Measurements from ENCODE around the gene SLC4A3.

The SLC4A3 gene

GRCh38 chr2:219614076-219614860 lies 13.2 kb upstream of the SLC4A3 start:
- DNase-seq: no peak

- DNase-seq: no peak
These were observed 12.4 kb upstream of the SLC4A3 start for GRCh38 chr2:219615036-219615435.

GRCh38 chr2:219615894-219616293 lies 11.5 kb upstream of the SLC4A3 start:
- no peak for DNase-seq

- DNase-seq: no peak
These were observed 10.9 kb upstream of the SLC4A3 start for GRCh38 chr2:219616550-219616949.

GRCh38 chr2:219618733-219619122 lies 8.7 kb upstream of the SLC4A3 start:
- DNase-seq: no peak

- no peak for DNase-seq
These were observed 8.2 kb upstream of the SLC4A3 start for GRCh38 chr2:219619235-219619634.

DNA sequence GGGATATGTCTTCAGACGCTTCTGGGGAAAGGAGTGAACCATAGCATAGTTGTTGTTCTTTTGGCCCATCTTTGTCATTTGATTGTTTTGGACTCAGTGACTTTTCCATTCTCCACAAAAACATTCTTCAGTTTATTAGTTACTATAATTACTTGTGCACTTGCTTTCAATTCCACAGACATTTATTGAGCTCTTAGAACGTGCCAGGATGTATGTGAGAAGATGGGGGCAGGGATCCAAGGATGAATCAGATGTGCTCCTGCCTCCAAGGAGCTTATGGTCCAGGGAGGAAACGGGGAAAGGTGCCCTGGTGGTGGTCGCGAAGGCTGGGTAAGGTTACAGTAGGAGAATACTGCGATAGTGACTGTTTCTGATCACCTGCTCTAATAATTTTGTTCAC lies 6.9 kb upstream of the SLC4A3 start:
- no peak for DNase-seq

GRCh38 chr2:219621935-219622334 lies 5.5 kb upstream of the SLC4A3 start:
- no peak for DNase-seq

DNA sequence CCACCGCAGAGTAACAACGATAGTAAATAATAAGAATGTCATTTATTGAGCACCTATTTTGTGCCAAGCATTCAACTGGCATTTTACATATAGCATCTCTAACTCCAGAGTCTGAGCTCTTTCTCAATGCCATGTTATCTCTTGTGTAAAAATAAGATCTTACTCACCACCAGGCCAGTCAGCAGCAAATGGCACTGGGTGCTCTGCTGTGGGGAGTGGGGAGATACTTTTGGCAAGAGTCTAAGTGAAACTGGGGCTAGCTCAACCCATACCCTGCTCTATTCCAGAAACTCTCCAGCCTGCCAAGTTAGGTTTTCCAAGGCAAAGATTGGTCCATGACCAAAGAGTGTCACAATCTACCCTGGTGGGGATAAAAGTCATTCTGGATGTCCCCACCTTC lies 5.0 kb upstream of the SLC4A3 start:
- no peak for DNase-seq

DNA sequence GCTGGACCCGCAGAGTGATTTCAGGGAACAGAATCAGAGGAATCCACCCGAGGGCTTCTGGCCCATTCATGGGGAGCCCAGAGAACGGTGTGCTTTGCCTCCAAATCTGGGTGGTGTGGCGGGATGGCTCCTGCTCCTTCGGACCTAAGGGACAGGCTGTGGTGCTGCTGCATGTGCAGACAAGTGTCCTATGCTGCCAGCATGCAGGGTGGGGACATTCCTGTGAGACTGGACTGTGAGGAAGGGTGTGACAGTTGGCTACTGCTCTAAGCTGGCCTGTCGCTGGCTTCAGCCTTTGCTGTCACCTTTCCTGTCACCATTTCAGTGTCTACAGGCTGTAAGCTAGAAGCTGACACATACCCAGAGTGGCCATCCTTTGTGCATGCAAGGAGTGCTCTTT lies 2.9 kb upstream of the SLC4A3 start:
- no peak for DNase-seq

DNA sequence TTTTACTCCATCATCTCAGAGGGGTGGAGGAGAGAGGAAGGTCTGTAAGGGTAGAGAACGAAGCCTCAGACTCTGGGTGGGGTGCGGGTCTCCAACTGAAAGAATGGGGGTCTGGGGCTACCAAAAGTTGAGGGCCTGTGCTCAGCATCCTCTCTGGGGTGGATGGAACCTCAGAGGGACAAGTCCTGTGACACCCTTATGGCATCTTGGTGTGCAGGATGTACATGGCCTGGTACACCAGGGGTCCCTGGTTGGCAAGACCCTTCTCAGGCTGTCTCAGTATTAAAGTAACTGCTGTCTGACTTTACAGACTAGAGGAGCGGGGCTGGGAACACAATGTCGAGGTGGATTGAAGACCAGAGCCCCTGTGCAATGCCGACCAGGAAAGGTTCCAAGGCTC lies 2.3 kb upstream of the SLC4A3 start:
- DNase-seq: no peak

DNA sequence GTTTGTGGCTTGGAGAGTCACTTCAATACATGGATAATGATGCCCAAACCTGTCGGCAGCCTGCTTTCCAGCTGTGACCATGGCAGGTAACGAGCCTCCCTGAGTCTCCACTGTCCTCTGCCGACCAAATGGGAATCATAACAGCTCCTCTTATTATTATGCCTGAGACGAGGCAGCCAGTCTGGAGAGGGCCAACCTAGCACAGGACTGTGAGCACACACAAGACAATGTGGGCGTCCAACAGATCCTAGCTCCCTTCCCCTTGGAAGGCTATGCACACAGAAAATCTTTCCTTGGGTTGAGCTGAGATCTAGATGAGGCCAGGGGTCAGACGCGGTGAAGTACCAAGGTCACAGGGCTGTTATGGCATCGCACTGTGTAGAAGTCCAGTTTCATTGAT lies 890 bp upstream of the SLC4A3 start:
- DNase-seq: no peak

GRCh38 chr2:219628235-219628985 lies 980 bp downstream of the SLC4A3 start:
- no peak for DNase-seq

DNA sequence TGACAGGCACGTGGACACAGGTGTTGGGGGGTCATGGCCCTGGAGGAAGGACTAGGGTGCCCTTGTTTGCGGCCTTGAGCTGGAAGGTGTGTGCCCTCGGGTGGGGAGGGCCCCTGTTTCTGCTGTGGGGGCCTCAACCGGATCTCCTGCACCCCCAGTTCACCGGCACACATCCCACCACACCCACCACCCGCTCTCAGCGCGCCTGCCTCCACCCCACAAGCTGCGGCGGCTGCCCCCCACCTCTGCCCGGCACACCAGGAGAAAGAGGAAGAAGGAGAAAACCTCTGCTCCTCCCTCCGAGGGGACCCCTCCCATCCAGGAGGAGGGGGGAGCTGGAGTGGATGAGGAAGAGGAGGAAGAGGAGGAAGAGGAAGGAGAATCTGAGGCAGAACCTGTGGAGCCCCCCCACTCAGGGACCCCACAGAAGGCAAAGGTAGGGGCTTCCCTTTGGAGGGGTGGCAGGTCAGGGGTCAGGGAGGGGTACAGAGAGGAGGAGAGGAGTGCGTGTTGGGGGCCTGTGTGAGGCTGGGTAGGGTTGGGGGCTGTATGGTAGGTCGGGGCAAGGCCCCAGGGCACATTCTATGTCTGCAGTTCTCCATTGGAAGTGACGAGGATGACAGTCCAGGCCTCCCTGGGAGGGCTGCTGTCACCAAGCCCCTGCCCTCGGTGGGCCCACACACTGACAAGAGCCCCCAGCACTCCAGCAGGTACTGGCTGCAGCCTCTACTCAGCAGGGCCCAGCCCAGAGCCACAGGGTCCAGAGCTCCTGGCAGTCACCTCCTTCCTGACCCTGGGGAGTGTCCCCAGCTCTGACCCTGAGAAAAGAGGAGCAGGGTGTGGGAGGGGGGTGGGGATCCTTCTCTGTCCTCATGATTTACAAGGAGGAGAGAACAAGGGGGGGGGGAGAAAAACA lies 1.8 kb downstream of the SLC4A3 start:
- DNase-seq: no peak

- no peak for DNase-seq
These were observed 2.7 kb downstream of the SLC4A3 start for GRCh38 chr2:219629976-219630695.

- DNase-seq: no peak
These were observed 3.5 kb downstream of the SLC4A3 start for GRCh38 chr2:219630770-219631405.

GRCh38 chr2:219631406-219631891 lies 4.0 kb downstream of the SLC4A3 start:
- no peak for DNase-seq

GRCh38 chr2:219631904-219632759 lies 4.7 kb downstream of the SLC4A3 start:
- no peak for DNase-seq

GRCh38 chr2:219632760-219633105 lies 5.3 kb downstream of the SLC4A3 start:
- DNase-seq: no peak

- DNase-seq: no peak
These were observed 6.0 kb downstream of the SLC4A3 start for GRCh38 chr2:219633276-219634065.

Data from activated CD4-positive, alpha-beta T cell treated with anti-CD3 and anti-CD28 coated beads for 48 hours (primary cell).